GM18867 (cell line): ENCODE measurements around the gene CD300E.
"Not testable (repeated sequence)": the region's sequence is repeated elsewhere in the genome, so short reads cannot be mapped to it uniquely, and the experiment has no call there.

ENCODE experiments used
- ATAC-seq: cut with Tn5 transposase; IDR thresholded peaks from one replicate; pipeline ENCODE4 v1.9.1; 2021; ENCODE audit warnings: mild to moderate bottlenecking, moderate library complexity; ENCODE audit not compliant: unreplicated experiment

CD300E gene

DNA sequence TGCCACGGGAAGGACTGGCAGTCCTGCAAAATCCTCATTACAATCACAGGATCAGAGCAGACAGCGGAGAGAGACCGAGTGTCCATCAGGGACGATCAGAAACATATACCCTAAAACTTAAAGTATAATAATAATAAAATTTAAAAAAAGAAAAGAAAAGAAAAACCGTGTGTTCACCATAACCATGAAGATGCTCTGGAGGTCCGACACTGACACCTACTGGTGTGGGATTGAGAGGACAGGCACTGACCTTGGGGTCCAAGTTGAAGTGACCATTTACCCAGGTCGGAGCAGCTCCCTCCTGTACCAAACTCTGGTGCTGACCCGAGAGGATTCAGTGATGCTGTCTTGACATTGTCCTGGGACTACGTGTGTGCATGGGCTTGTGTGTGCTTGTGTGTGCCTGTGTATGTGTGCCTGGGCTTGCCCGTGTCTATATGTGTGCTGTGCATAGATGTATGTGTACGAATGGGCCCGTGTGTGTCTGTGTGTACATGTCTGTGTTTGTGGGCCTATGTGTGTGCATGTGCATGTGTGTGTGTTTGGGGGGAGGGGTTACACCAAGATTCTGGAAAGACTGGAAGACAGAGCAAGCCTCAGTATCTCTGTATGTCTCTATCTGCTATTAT, 21.5 kb downstream of the CD300E start:
- no peak for ATAC-seq

- ATAC-seq: no peak
These were observed 24.0 kb downstream of the CD300E start for GRCh38 chr17:74599448-74599939.

DNA sequence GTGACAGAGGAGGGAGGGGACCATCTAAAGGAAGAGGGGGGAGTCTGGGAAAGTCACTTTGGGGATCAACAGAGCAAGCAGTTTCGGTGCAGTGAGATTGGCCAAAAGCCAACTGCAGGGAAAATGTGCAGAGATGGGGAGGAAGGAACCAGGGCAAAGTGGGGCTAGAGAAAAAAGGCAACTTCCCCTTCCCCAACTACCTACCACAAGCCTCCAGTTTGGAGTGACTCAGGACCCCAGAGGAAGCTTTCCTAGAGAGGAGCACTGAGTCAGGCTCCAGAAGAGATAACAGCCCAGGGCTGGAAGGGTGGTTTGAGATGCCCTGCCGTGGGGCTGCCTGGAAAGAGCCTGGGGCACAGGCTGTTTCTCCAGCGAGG, 24.5 kb downstream of the CD300E start:
- no peak for ATAC-seq

DNA sequence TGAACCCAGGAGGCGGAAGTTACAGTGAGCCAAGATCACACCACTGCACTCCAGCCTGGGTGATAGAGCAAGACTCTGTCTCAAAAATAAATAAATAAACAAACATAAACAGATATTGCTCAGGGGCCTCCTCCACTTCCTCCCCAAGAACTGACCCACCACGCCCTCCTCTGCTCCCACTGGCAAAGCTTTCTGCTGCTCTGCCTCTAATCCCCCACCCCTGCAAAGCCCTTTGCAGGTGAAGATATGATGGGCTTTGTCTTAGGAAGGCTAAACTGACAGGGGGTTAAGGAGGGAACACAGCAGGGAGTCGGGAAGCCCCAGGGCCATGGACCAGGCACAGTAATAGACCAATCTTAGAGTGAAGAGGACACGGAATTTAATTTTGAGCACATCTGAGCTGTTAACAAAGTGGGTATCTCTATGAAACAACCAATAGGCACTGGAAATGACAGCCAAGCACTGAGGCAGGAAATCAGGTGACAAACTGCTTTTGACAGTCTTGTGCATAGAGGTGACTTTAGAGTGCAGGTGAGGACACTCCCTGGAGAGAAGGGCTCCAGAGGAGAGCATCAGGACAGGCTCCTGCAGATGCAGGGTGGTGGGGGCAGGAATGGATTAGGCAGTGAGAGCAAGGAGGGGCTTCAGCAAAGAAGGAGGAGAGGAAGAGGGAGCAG, 25.1 kb downstream of the CD300E start:
- ATAC-seq: no peak

DNA sequence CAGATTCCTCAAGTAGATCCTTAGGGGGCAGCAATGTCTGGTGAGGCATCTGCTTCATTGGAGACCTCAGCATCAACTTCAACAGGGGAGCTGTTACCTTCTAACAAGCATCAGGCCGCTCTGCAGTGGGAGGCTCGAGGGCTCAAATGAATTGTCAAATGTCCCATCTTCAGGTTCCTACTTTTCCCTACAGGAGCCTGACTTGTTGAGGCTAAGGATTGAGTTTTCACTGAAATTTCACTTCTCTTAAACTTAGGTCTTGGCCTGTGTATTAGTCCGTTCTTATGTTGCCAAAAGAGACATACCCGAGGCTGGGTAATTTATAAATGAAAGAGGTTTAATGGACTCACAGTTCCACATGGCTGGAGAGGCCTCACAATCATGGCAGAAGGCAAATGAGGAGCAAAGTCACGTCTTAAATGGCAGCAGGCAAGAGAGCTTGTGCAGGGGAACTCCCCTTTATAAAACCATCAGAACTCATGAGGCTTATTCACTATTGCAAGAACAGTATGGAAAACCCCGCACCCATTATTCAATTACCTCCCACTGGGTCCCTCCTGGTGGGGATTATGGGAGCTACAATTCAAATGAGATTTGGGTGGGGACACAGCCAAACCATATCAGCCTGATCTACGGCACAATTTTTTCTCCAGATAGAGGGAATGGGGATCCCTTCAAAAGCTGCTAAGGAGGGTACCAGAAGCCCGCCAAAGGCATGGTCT, 26.3 kb downstream of the CD300E start:
- no peak for ATAC-seq

DNA sequence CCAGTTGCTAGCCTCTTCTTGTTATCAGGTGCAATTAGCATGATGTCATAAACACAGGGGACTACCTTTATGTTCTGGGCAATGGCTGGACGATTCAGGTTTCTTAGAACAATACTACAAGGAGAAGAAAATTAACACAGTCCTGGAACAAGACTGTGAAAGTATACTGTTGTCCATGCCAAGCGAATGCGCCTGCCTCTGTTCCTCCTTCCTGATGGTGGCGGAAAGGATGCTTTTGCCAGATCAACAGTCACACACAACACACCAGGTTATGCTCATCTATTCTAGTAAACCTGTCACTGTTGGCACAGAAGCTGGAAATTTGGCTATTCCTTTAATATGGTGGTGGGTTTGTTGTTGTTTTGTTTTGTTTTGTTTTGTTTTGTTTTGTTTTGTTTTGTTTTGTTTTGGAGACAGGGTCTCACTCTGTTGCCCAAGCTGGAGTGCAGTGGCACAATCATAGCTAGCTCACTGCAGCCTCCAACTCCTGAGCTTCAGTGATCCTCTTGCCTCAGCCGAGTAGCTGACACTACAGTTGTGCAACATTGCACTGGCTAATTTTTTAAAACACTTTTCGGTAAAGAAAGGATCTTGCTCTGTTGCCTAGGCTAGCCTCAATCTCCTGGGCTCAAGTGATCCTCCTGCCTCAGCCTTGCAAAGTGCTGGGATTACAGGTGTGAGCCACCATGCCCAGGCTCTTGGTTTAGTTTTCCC, 28.3 kb downstream of the CD300E start:
- ATAC-seq: no peak

GRCh38 chr17:74592087-74592990, 31.2 kb downstream of the CD300E start, which contains the start of gene CD300LD:
TSS of gene CD300LD (minus strand) at chr17:74592283. CDS start at chr17:74592202, 81 bp downstream.
- no peak for ATAC-seq

- ATAC-seq: no peak
These were observed 32.0 kb downstream of the CD300E start for GRCh38 chr17:74591503-74591902.

DNA sequence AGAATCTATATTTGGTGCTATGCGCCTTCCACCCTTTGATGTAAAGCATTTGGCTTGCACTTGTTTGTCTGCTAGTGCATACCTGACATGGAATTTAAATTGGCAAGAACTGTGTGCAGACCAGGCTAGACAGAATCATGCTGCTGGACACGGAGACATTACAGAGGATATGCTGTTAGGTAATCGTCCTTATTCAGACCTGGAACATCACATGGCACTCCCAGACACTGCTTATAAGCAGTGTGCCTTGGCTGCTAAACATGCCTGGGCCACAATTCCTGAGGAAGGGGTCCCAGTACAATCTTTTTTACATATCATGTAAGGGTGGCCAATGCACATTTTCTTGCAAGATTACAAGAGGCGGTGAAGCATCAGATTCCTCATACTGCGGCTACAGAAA, 37.8 kb downstream of the CD300E start:
- ATAC-seq: no peak

GRCh38 chr17:74584292-74585060, 39.1 kb downstream of the CD300E start:
- ATAC-seq: no peak

DNA sequence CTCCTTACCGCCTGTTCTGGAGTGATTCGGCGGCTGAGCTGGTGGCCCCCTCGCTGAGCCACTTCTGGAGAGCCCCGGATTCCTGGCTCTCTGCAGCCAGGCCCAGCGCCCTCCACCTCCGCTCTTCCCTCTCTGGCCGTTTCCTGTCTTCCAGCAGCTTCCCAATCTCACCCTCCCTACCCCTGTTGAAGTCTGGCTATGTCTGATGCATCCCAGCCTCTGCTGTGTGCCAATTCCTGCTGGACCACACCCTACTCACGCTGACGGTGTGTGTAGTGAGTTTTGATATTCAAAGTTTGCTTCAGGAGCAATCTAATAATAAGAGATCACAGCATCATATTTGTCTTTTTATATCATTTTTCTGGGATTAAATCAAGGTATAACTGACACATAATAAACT, 40.9 kb downstream of the CD300E start:
- ATAC-seq: no peak

DNA sequence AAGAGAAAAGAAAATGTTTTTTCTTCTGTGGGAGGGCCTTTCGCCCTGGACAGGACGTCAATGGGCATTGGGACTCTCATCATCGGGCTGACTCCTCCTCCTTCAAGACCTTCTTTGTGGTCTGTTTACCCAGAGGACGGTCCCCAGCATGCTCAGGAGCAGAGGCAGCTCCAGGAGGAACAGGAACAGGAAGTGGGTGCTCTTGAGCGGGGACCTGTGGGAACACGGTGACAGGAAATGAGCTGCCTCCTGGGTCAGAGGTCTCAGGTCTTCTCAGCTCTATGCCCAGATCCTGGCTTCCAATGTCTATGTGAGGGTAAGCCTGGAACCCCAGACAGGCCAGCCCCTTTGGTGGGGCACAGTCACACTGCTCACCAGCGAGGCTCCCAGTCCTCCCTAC, 43.6 kb downstream of the CD300E start:
- ATAC-seq: no peak

- no peak for ATAC-seq
These were observed 44.6 kb downstream of the CD300E start for GRCh38 chr17:74578979-74579378.

GRCh38 chr17:74574489-74575142, 48.9 kb downstream of the CD300E start:
- no peak for ATAC-seq

GRCh38 chr17:74573635-74574034, 49.9 kb downstream of the CD300E start:
- ATAC-seq: not testable (repeated sequence)

- ATAC-seq: no peak
These were observed 50.4 kb downstream of the CD300E start for GRCh38 chr17:74573169-74573568.

DNA sequence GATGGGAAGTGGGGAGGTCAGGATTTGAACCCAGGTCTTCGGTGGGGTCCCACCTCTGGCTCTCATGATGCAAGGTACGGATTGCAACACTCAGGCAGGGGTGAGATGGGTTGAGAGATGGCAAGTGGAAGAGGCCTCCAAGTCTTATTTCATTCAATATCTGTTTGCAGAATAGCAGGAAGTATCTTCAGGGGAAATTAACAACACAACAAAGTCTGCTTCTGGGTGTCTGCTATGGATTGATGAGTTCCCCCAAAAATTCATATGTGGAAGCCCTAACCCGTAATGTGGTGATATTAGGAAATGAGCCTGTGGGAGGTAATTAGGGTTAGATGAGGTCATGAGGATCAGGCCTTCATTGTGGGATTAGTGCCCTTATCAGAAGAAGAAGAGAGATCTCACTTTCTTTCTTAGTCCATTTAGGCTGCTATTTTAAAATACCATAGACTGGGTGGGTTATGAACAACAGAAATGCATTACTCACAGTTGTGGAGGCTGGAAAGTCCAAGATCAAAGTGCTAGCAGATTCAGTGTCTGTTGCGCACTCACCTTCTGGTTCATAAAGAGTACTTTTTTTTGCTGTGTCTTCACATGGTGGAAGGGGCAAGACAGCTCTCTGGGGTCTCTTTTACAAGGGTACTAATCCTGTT, 51.8 kb downstream of the CD300E start:
- ATAC-seq: no peak
